Epithelial cell of esophagus (primary cell): ENCODE results near the gene SOX11.
A peak's percentile ranks its signal among the peaks of the same experiment; 100 is the strongest.

Source experiments
- DNase-seq: peaks from one replicate; pipeline ENCODE4 v3.0.0; 2010; ENCODE audit warnings: low read depth
- H3K4me3 ChIP-seq: 2 replicates; pipeline ENCODE4 v1.5.1; 2011; ENCODE audit warnings: mild to moderate bottlenecking, low read length, control low read depth
- TF ChIP-seq, protein P1 (sequence below): IDR thresholded peaks from 2 replicates; pipeline ENCODE4 v1.5.1; 2011; ENCODE audit warnings: low read depth, mild to moderate bottlenecking, low read length, control low read depth, inconsistent platforms; ENCODE audit not compliant: insufficient read depth; ENCODE audit errors: missing control alignments

The SOX11 gene

DNA sequence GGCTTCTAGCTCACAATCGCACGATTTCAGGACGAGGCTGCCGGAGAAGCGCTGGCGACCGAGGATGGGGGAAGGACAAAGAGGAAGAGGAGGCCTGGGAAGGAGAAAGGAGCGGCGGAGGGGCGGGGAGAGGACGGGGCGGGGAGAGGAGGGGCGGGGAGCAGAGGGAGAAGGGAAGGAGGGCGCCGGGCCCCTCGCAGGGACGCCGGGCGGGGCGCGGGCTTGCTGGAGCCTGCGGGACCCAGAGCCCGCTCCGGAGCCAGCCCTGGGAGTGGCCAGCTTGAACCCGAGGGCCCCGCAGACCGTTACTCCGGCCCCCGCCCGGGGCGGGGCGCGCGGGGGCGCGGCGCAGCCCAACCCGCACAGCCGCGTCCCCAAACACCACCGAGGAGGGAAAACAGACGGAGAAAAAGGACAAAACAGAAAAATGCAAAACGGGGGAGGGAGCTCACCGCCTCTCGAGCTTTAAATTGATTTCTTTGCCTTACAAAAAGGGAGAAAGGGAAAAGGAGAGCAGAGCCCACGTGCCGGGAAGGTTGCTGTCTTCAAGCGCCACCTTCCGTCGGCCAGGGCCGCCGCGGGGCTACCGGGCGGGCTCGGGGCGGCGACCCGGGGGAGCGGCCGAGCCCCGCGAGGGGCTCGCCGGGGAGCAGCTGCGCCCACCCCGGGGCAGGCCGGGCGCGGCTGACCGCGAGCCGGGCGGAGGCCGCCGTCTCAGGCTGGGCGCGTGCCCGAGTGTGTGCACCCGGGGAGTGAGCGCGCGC, 781 bp upstream of the SOX11 start:
- peak overlapping the region; percentile 37 for H3K4me3 ChIP-seq
- TF ChIP-seq, protein P1, sequence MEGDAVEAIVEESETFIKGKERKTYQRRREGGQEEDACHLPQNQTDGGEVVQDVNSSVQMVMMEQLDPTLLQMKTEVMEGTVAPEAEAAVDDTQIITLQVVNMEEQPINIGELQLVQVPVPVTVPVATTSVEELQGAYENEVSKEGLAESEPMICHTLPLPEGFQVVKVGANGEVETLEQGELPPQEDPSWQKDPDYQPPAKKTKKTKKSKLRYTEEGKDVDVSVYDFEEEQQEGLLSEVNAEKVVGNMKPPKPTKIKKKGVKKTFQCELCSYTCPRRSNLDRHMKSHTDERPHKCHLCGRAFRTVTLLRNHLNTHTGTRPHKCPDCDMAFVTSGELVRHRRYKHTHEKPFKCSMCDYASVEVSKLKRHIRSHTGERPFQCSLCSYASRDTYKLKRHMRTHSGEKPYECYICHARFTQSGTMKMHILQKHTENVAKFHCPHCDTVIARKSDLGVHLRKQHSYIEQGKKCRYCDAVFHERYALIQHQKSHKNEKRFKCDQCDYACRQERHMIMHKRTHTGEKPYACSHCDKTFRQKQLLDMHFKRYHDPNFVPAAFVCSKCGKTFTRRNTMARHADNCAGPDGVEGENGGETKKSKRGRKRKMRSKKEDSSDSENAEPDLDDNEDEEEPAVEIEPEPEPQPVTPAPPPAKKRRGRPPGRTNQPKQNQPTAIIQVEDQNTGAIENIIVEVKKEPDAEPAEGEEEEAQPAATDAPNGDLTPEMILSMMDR: peak; percentile 9

DNA sequence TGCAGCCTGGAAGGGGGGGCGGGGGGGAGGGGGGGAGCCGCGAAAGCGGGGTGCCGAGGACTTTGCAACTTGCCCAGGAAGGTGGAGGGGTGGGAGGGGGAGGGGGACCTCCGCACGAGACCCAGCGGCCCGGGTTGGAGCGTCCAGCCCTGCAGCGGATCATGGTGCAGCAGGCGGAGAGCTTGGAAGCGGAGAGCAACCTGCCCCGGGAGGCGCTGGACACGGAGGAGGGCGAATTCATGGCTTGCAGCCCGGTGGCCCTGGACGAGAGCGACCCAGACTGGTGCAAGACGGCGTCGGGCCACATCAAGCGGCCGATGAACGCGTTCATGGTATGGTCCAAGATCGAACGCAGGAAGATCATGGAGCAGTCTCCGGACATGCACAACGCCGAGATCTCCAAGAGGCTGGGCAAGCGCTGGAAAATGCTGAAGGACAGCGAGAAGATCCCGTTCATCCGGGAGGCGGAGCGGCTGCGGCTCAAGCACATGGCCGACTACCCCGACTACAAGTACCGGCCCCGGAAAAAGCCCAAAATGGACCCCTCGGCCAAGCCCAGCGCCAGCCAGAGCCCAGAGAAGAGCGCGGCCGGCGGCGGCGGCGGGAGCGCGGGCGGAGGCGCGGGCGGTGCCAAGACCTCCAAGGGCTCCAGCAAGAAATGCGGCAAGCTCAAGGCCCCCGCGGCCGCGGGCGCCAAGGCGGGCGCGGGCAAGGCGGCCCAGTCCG, 540 bp downstream of the SOX11 start:
- H3K4me3 ChIP-seq: peak overlapping the region; percentile 54
- TF ChIP-seq, protein P1: no peak
- no peak for DNase-seq

More for the DNA sequence above, 781 bp upstream of the SOX11 start:
- no peak for DNase-seq

DNA sequence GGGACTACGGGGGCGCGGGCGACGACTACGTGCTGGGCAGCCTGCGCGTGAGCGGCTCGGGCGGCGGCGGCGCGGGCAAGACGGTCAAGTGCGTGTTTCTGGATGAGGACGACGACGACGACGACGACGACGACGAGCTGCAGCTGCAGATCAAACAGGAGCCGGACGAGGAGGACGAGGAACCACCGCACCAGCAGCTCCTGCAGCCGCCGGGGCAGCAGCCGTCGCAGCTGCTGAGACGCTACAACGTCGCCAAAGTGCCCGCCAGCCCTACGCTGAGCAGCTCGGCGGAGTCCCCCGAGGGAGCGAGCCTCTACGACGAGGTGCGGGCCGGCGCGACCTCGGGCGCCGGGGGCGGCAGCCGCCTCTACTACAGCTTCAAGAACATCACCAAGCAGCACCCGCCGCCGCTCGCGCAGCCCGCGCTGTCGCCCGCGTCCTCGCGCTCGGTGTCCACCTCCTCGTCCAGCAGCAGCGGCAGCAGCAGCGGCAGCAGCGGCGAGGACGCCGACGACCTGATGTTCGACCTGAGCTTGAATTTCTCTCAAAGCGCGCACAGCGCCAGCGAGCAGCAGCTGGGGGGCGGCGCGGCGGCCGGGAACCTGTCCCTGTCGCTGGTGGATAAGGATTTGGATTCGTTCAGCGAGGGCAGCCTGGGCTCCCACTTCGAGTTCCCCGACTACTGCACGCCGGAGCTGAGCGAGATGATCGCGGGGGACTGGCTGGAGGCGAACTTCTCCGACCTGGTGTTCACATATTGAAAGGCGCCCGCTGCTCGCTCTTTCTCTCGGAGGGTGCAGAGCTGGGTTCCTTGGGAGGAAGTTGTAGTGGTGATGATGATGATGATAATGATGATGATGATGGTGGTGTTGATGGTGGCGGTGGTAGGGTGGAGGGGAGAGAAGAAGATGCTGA, 1.4 kb downstream of the SOX11 start:
- TF ChIP-seq, protein P1: no peak
- H3K4me3 ChIP-seq: peak overlapping the region; percentile 44
- no peak for DNase-seq

DNA sequence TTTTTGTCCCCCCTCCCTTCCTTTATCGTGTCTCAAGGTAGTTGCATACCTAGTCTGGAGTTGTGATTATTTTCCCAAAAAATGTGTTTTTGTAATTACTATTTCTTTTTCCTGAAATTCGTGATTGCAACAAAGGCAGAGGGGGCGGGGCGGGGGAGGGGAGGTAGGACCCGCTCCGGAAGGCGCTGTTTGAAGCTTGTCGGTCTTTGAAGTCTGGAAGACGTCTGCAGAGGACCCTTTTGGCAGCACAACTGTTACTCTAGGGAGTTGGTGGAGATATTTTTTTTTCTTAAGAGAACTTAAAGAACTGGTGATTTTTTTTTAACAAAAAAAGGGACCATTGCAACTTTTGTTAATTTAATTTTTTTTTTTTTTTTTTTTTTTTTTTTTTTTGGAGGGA, 2.1 kb downstream of the SOX11 start:
- DNase-seq: no peak
- TF ChIP-seq, protein P1: no peak
- peak overlapping the region; percentile 44 for H3K4me3 ChIP-seq

DNA sequence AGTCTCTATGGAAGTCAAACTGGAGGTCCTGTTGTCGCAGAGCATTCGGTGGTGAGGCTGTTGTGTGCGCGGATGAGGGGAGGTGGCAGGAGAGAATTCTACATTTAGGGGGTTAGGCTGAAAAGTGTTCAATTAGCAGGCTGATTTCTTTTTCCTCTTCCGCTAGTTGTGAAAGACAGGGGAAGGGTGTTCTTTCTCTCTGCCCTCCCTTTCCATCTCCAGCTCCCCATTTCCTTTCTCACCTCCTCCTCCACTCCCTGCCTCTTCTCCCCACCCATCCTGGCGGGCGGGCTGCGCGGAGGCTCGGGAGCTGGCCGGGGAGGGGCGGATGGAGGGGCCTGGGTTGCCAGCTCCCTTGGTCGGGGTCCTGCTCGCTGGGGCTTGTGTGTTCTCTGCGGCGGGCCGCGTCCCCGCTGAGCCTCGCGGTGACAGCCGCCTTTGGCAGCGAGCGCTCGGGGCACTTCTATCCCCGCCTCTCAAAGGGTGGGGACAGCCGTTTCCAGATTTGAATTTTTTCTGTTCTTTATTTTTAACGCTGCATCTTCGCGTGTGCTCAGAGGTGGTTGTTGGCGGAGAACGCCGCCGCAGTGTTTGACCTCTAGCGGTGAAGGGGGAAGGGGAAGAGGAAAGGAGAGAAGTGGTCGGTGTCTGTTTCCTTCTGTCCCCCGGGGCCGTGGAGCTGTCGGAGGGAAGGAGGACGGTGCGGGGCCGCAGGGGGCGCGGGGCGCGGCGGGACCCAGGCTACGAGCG, 3.6 kb downstream of the SOX11 start:
- no peak for DNase-seq
- peak overlapping the region; percentile 53 for H3K4me3 ChIP-seq
- TF ChIP-seq, protein P1: no peak

DNA sequence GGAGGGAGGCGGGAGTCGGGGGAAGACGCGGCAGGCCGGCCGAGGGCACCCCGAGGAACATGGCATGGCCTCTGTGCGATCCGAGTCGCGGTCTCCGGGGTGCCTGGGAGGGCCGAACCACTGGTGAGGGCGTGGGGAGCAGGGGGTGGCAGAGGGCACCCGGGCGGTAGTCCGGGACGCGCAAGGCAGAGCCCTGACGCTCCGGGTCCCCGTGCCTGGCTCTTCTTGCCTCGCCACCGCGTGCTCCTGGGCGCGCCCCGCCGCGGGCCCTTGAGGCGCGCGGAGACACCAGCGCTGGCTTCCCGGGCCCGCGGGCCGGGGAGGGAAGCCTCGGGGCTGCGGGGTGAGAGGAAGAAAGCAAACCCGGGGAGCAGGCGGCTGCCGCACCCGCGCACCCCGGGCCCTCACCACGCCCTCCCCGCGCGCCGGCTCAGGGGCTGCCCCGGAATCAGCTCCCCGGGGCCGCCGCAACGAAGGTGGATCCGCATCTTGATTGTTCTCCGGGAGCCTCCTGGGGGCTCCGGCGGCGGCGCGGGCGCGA, 4.3 kb downstream of the SOX11 start:
- H3K4me3 ChIP-seq: peak overlapping the region; percentile 53
- TF ChIP-seq, protein P1: no peak
- DNase-seq: no peak
